PC-9 (cell line): ENCODE results near the gene ZBED1.

Experiments used
- EZH2 ChIP-seq: fragments of 200-600 bp; sonication (generic); IDR thresholded peaks from 2 replicates; pipeline ENCODE4 v1.8.0; 2017; ENCODE audit warnings: antibody characterized with exemption, low read depth
- TF ChIP-seq, protein P1 (sequence below): fragments of 200-600 bp; sonication (generic); conservative IDR thresholded peaks from 2 replicates; pipeline ENCODE4 v1.6.1; 2017; ENCODE audit warnings: mixed run types, antibody characterized with exemption, mild to moderate bottlenecking, moderate library complexity

DNA sequence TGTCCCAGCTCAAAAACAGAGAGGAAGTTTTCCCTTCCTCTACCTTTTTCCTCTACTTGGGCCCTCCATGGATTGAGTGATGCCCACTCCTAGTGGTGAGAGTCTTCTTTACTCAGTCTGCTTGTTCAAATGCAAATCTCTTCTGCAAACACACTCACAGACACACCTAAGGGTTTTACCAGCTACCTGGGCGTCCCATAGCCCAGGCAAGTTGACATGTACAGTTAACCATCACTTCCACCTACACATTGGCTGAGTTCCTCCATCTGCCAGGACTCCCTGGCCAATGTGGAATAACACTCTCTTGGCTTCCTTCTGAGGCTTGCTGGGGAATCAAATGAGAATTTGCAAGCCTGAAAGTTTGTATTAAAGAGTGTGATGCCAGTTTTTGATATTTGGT is 45.7 kb upstream of the ZBED1 start:
- no peak for TF ChIP-seq EZH2
- TF ChIP-seq, protein P1, sequence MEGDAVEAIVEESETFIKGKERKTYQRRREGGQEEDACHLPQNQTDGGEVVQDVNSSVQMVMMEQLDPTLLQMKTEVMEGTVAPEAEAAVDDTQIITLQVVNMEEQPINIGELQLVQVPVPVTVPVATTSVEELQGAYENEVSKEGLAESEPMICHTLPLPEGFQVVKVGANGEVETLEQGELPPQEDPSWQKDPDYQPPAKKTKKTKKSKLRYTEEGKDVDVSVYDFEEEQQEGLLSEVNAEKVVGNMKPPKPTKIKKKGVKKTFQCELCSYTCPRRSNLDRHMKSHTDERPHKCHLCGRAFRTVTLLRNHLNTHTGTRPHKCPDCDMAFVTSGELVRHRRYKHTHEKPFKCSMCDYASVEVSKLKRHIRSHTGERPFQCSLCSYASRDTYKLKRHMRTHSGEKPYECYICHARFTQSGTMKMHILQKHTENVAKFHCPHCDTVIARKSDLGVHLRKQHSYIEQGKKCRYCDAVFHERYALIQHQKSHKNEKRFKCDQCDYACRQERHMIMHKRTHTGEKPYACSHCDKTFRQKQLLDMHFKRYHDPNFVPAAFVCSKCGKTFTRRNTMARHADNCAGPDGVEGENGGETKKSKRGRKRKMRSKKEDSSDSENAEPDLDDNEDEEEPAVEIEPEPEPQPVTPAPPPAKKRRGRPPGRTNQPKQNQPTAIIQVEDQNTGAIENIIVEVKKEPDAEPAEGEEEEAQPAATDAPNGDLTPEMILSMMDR: no peak
